GM12873 (cell line): ENCODE results near the gene INTS4.

Experiments used
- CTCF ChIP-seq: IDR thresholded peaks from 2 replicates; pipeline ENCODE4 v1.5.1; 2012; ENCODE audit warnings: low read depth, mild to moderate bottlenecking, moderate library complexity, low read length, control low read depth; ENCODE audit not compliant: insufficient read depth; ENCODE audit errors: missing control alignments

The INTS4 gene

DNA sequence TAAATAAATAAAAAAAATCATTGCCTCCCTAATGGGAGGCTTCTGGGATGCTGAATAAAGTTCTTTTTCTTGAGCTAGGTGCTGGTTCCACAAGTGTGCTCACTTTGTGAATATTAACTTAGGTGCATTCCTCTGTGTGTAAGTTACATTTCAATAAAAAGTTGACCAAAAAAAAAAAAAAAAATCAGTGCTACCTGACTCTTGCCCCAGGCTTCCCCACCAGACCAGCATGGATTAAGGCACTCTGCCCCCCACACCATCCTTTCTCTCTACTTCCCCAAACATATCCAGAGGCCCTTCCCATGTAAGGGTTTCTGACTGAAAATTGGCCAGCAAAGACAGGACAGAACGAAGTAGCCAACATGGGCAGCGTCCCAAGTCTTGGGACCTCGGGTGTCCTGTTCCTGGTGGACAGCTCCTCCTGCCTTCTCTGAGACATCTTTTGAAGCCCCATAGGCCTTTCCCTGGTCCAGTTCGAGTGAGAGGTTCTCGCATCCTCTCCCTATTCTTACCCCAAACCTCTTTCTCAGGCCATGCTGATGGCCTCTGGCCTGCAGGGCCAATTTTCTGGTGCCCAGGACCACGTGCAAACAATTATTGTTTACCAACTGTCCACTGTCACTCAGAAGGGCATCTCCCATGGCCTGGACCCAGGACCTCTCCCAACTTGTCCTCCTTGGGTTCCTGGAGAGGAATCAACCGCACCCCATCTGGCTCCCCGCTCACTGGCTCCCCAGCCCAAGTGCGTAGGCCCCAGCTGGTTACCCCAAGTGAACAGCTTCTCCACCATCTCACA, 43.6 kb upstream of the INTS4 start:
- no peak for TF ChIP-seq CTCF

DNA sequence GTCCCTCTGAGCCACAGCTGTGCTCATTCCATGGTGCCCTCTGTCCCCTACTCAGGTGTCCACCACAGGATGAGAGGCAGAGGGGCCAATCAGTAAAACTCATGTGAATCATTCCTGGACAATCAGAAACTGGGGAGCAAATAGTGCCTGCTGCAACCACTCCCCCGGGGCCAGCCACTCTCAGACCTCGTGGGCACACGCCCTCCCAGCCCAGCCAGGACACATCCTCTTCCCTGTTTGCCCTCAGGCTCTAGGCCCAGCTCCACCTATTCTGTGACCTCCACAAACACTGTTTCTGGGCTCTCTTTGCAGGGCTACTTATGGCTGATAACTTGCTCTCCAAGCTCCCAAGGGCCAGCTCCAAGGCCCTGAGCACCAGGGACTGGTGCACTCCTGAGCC, 42.6 kb upstream of the INTS4 start:
- no peak for TF ChIP-seq CTCF

DNA sequence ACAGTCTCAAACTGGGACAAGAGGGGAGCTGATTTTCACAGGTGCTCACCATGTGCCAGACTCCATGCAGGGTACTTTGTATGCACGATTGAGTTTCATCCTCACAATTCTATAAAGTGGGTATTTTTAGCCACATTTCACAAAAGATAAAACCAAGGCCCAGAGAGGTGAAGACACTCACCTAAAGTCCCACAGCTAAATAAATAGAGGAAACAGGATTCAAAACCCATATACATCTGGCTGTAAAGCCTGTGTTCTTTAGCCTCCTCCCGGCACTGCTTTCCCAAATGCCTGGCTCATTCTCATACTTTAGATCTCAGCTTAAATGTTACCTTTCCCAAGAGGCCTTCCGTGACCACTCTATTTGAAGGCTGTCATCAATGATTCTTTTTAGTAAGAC, 41.8 kb upstream of the INTS4 start:
- no peak for TF ChIP-seq CTCF

- TF ChIP-seq CTCF = no peak
Measured at GRCh38 chr11:78034623-78035022, 40.2 kb upstream of the INTS4 start.

- no peak for TF ChIP-seq CTCF
Measured at GRCh38 chr11:78033040-78033439, 38.6 kb upstream of the INTS4 start.

DNA sequence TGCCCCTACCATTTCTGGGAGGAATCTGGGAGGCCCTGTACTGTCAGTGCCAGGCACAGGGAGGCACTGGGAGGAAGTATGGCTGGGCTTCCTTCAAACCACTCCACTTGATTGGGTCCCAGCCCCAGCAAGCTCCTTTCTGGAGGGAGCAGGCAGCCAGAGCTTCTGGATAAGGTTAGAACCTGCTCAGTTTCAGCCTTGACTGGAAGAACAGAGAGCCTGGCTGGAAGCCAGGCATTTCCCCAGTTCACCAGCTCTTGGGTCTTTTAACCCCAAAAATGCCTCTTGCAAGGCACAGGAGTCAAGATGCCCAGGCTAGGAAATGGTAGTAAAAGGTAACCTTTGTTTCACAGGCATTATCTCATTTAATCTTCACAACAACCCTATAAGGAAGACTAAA, 37.6 kb upstream of the INTS4 start:
- TF ChIP-seq CTCF = no peak

DNA sequence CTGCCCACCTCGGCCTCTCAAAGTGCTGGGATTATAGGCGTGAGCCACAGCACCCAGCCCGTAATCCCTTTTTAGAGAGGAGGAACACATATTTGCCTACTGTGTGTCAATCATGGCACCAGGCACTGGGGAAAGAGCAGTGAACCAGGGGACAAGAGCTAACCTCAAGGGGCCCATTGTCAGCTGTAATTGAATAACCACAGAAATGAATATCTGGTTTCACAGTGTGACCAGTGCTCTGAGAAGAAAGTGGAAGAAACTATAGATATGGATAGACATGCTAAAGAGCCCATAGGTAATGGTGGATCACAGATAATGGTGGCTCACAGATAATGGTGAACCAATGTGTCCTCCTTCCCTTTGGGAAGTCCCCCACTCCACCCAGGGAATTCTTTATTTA, 37.2 kb upstream of the INTS4 start:
- TF ChIP-seq CTCF = no peak
